Measurements from ENCODE around the gene DOCK8.

The DOCK8 gene

DNA sequence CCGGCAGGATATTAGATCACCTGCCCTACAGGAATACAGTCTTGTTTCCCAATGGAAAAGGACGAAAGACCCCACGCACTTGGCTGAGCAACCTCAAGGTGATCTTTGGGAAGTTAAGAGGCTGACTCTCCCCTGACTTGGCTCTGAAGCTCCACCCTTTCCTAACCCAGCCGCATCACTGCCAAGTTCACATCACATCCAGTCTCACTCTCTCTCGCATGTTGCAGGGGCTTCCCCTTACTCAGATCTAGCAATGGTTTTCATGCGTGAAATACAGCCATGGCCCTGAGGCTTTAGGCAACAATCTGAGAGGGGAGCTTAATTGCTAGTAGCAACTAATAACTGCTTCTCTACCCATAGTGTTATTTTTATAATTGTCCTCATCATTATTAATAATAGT, 211.6 kb downstream of the DOCK8 start:
- no peak for DNase-seq

DNA sequence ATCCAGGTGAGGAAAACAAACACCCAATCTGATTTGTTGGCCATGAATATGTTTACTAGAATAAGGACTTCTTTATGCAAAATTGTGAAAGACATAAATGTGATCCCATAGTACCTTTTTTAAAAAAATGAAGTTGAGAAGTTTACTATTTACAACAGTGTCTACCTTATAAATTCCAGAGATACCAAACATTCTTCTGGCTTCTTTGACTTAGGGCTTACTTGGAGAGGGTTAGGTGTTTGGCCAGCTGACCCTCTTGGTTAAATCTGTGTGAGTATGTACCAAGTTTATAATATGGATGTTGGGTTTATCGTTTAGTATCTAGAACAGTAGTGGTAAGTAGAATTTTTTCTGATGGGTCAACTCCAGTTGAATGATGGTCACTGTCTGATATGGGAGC, 212.3 kb downstream of the DOCK8 start:
- no peak for DNase-seq

DNA sequence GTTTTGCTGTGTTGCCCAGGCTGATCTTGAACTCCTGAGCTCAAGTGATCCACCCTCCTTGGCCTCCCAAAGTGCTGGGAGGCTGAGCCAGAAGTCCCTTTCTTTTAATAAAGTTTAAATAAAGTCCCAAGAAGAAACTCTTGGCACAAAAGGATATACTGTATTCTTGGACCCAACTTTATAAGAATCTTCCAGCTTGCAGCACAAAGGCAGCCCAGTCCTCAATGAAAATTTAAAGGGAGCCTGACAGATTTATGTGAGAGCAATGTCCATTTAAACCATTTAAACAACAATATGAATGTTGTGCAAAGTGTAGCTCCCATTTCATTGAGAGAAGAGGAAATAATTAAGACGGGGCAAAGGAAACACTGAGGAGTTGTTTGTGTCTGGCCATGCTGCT, 217.0 kb downstream of the DOCK8 start:
- DNase-seq = no peak

DNA sequence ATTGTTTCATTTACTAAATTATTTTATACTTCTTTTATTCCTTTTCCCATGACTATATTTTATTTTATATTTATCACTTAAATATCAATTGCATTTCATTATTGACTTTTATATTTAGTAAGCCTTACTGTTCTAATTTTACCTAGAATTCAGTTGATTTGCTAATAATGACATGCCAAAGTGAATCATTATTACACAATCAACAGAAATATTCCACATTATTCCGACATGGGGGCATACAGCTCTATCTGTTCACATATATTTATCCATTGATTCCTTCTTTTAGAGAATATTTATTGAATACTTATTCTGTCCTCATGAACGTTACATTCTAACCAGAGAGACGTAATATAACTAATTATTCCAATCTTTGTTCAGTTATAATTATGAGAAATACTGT, 221.8 kb downstream of the DOCK8 start:
- no peak for DNase-seq

DNA sequence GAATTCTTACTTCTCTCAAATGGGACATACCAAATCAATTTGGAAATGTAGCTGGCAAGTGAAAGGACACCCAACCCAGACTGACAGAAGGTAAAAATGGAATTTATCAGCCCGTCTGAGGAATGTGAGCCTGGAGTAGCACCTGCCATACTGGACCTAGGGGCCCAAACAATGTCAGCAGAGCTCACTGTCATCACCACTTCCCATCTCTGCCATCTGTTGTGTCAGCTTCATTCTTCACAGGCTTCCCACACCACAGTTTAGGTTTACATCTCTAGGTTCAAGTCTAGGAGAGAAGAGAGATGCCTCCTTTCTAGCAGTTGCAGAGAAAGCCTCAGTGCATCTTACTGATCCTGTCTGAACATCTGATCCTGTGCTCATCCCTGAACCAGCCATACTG, 222.4 kb downstream of the DOCK8 start:
- DNase-seq = no peak

DNA sequence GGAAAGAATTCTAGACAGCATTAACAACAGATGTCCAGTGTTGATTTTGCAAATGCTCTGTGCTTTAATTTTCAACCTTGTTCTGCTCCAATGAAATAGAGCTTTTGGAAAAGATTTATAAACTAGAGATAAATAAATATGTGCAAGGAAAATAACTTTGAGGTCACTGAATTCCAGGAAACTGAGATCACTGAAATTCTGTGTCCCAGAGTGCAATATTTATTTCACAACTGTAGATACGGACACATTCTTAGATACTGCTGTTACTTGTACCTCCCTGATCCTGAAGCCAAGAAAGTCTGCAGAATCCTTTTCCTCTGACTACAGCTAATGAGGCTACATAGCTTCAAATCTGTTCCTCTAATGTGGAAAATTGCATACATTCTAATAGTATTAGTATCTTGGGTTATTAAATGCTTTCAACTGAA, 222.9 kb downstream of the DOCK8 start:
- DNase-seq = peak; percentile 57

DNA sequence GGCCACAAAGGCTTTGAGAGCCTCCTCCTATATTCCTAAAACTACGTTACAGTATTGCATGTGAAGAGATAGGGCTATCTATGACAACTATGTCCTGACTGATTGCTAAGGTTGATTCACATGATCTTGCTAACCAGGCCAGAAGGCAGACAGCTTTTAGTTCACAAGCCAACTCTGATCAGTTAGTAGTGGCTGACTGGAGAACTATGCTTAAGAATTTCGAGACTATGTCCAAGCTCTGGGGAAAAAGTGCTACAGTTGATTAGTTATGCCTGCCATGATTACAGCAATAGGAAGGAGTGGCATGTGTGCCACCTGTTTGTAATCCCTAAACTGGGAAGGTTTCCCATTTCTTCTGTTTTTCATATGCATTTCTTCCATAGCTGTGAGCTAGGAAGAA, 223.4 kb downstream of the DOCK8 start:
- no peak for DNase-seq

DNA sequence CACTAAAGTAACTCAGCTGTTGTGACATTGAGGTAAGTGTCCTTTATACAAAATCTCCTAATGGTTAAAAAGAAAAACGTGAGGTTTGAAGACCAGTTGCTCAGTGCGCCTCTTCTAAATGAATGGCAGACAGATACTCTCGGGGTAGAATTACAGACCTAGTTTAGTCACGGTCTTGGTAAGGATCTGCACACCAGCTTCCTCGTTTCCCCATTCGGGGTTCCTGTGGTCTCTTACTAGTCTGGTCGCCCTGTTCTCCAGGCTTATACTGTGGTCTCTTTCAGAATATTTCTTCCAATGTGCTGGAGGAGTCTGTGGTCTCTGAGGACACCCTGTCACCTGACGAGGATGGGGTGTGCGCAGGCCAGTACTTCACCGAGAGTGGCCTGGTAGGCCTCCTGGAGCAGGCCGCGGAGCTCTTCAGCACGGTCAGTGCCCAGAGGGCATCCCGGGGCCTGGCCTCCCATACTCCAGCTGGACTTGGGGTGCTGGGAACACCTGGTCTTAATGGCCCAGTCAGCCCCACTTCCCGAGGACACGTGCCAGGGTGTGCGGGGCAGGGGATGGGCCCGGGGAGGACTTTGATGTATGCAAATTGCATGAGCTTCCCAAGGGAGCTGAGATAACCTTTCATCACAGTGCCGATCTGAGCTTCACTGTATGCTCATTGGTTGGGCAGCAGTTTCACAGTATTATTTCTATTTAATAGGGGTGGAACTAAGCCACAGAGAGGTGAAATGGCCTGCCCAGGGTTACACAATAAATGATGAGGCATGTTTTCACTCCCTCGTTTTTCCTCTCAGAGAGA, 224.5 kb downstream of the DOCK8 start:
- DNase-seq = no peak

DNA sequence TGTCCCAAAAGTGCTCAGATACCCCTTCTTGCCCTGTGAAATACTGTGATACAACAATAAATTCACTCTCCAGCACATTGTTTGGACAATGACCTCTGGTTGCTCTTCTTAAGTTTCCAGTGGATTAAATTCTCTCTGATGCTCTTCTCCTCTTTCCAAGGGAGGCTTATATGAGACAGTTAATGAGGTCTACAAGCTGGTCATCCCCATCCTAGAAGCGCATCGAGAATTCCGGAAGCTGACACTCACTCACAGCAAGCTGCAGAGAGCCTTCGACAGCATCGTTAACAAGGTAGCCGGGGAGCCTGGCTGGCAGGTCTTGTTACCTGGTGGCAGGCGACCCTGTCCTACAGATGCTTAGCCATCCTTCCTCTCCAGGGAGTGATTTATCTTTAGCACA, 226.5 kb downstream of the DOCK8 start:
- no peak for DNase-seq

DNA sequence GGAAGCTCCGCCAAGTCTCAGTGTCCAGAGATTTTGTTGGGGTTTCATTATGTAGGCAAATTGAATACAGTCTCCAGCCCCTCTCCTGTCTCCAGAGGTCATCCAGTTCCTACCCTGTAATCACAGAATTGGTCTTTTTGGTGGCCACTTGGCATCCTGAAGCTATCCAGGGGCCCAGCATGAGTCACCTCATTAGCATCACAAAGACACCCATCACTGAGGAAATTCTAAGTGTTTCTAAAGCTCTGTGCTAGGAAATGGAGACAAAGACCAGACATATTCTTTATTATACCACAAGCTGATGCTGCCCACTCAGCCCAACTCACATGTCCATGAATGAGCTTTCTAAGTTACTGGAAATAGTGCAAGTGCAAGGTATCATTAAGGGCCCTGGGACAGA, 229.9 kb downstream of the DOCK8 start:
- no peak for DNase-seq

DNA sequence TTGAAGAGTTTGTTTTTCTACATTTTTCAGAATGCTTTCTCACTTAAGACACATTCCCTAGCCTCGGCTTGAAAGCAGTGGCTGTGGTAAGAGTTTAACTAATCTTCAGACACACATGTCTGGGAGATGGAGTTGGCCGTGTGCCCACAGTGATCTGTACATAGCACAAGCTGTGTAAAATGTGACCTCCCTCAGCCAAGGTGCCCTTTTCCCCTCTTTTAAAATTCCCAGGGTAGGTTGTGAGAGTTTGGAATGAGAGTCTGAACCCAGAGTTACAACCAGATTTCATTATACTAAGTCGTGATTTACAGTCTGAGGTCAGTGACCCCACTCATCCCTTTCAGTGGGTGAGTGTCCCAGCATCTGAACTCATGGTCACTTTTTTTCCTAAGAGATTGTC, 230.4 kb downstream of the DOCK8 start:
- DNase-seq = peak; percentile 39

DNA sequence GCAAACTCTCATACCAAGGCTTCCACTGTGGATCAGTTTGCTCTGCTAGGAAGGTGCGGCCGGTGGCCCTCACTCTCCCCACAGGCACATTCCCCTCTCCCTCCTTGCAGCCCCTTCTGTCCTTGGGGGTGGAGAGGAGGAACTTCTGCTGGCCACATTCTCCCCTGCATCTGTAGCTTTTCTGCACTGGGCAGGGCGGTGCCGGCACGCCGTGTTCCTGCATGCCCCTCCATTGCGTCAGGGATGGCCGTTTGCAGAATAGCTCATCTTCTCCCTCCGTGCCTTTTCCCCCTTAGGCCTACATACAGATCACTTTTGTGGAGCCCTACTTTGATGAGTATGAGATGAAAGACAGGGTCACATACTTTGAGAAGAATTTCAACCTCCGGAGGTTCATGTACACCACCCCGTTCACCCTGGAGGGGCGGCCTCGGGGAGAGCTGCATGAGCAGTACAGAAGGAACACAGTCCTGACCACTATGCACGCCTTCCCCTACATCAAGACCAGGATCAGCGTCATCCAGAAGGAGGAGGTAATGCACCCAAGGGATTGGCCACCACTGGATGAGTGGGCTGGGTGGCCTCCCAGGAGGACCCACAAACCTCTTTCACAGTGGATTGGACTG, 231.5 kb downstream of the DOCK8 start:
- DNase-seq = no peak

DNA sequence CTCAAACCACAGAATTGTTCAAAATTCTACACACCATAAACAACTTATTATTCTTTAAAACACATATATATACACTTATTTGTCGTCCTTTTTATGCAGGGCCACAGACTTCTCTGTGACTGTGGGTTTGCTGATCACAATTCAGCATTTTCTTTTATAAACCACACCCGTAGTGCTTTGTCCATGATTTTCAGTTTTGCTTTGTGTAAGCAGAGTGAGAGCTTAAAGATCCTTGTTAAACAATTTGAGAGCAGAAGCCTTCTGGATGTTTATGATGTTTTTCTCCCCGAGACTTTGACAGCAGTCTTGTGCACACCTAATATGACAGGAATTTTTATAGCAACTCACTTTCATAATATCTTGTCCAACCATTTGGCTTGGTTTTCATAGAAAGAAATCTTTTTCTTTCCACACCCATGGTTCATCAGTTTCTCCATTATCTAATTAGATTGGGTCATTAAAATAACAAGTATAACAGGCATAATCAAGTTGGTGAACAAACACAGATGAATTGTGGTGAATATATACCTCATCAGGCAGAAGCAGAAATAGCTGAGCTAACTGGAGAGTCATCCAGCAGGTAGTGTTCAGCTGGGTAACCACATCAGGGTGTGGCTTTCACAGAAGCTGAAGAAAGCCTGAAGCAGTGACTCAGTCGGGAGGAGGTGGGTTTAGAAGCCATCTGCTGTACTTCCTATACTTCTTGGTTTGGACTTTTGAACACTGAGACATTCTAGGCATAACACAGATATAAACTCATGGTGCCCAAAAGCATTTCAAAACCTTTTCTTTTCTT, 232.8 kb downstream of the DOCK8 start:
- no peak for DNase-seq

DNA sequence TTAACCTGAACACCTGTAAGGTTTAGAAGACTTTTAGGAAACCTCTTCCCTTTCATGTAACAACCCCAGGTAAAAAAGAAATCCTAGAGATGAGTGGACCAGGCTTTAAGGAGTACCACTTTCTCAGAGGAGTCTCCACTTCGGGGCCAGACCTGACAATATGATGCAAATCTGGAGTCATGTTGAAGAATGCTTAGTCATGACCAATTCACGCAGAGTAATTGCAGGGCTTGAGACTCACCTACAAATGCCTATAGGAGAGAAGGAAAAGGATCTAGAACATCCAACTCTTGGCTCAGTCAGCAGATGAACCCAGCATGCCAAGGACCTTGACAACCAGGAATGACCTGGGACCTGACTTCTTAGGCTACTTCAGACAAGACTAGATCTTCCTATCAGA, 235.4 kb downstream of the DOCK8 start:
- DNase-seq = no peak

DNA sequence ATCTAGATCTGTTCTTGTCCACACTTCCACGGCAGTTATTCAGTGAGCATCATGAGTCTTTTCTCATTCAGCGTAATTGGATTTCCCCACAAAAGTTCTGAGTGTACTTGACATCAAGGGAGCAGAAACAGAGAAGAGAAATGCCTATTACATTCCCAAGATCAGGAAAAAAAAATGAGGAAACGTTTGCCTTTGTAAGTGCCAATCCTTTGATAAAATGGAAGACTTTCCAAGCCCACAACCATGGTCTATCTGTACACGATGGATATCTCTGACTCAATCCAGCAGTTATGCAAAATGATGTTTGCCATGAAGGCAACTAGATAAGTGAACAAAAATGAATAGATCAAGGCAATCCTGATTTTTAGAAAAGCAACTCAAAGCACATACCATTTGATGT, 235.9 kb downstream of the DOCK8 start:
- no peak for DNase-seq

DNA sequence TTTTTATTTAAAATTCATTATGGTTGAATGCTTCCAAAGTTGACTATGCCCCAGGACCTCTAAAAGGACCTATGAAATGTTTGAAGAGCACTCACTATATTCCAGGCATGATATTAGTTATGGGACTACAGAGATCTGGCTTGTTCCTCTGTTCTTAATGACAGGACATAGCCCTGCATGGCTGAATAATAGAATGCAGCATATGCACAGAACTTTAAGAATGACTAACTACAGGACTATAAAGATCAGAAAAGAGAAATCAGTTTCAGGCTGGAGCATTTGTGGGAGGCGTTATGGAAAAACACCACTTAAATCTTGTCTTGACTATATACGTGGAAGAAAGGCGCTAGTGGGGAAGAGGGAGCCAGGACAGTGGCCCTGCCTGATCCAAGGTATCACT, 239.2 kb downstream of the DOCK8 start:
- DNase-seq = no peak

DNA sequence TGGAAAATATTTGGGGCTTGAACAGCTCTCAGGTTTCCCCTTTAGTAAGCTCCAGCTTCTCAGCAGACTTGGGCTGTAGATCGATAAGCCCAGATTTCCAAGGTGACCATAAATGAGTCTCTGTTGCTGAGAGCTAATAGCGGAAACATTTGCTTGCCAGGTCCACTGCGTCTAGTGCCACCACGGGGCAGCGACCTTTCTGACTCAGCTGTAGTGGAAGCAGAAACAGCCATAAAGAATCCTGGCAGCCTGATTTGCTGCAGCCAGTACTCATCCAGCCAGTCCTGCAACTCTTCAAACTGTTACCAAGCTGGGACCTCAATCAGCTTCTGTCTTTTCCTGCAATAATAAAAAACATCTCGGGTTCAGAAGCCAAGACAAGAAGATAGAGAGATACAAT, 241.7 kb downstream of the DOCK8 start:
- no peak for DNase-seq

DNA sequence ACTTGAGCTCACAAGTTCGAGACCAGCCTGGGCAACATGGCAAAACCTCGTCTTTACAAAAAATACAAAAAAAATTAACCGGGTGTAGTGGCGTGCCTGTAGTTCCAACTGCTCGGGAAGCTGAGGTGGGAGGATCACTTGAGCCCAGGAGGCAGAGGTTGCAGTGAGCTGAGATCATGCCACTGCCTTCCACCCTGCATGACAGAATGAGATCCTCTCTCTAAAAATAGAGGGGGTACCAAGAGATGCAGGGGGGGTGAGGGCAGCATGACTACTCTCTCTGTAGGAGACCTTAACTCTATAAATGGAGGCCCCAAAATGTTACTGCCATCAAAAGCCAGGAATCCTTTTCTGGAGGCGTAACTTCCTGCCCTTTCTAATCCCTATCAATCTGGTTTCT, 243.9 kb downstream of the DOCK8 start:
- no peak for DNase-seq

DNA sequence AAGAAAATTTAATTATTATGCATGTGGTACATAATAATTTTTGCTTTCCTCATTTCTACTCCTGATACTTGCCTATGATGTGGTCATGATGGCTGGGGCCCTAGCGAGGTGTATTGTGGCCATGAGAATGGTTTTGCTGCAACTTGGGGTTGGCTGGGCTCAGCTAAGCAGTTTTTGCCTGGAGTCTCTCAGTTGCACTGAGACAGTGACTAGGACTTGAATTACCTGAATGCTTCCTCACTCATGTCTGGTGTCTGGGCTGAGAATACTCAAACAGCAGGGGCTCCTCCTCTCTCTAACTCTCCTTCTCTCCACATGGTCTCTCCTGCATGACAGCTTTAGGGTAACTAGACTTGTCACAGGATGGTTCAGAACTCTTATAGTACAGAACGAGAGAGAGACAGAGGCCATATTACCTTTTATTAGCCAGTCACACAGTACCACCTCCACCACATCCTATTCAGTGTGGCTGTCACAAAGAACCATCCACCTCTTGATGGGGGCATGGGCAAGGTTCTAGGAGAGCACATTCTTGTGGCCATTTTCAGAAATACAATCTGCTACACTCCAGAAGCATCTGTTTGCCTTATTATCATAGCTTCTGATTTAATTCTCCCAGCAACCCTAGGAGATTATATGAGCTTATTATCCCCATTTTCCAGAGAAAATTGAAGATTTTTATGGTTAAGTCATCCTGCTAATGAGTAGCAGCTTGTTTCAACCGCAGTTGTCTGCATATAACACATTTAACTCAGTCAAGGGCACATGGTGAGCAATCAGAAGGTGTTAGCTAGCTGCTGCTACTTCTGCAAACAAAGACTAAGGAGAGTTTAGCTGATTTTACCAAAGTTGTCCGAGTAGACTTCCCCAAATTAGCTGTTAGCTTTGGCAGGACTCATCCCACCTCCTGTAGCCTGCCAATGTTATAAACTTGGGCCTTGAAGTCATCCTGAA, 245.1 kb downstream of the DOCK8 start:
- DNase-seq = no peak

DNA sequence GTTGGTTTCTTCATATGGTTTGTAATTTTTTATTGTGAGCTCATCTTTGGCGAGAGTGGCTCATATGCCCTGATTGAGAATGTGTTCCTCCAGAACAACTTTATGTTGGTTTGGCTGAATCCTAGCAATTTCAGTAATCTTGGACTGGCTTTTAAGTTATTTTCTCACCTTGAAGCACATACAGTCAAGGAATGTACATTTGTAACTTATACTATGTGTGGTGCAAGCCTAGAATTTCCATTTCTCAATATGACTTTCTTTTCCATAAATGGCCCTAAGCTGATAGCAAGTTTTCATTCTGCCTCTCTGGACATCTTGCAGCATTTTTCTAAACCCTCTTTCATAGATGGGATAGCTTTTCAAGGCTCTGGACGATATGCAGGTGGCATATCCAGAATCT, 247.5 kb downstream of the DOCK8 start:
- DNase-seq = no peak

DNA sequence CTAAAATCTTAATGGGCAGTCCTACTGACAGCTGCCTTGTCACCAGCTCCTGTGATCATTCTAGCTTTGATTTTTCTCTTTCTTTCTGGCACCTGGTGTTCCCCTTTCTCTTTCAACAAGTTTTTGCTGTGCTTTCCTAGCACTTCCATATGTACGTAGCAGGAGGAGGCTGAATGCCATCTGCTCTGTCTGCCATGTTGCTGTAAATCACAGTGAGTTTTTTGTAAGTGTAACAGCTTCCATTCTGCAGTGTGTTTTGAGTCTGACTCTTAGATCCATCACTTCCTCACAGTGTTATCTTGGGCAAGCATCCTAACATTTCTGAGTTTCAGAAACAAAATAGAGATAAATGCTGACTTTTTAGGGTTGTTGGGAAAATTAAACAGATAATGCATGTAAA, 247.9 kb downstream of the DOCK8 start:
- no peak for DNase-seq

DNA sequence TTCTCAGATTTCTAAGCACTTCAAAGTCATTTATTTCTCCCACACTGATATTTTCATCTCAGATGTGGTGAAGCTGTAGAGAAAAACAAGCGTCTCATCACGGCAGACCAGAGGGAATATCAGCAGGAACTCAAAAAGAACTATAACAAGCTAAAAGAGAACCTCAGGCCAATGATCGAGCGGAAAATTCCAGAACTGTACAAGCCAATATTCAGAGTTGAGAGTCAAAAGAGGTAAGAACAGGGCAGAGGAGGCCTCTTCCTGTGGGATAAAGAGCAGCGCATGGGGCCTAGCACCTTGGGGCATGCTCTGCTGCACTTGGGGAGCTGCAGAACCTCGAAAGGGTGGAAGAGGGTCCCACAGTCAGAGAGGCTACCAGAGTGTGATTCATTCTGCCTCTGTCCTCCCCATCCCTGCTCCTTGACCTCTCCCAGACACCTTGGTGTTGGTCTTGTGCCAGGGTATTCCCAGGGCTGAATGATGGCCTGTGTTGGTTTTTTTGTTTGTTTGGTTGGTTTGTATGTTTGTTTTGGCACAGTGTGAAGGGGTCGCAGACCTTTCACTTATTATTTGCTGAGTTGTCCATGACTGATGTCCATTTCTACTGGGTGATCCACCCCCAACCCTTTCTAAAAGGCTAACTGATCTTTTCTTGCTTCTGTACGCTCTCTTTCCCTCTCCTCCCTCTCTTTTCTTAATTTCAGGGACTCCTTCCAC, 248.9 kb downstream of the DOCK8 start:
- no peak for DNase-seq

All from fibroblast of skin of abdomen (primary cell).